Peyer's patch (tissue), 4 donors: ENCODE measurements around the gene CDH12. TPM values are rescaled to one million over a fixed set of nuclear protein-coding genes. Genes with fewer than 3 reads are reported as not detected.

Source experiments
- DNase-seq, 3 donors: peaks; one replicate each; pipeline ENCODE4 v3.0.0-alpha.2; 2017 to 2019
- H3K27ac ChIP-seq, 4 donors: fragments of 200-600 bp; sonication (generic); one replicate each; pipeline ENCODE4 v1.5.1; 2016 to 2019
- H3K27me3 ChIP-seq, 2 donors: fragments of 200-600 bp; sonication (generic); one replicate each; pipeline ENCODE4 v1.5.1; 2019
- H3K36me3 ChIP-seq, 3 donors: fragments of 200-600 bp; sonication (generic); one replicate each; pipeline ENCODE4 v1.5.1; 2016 to 2019
- H3K4me1 ChIP-seq, 4 donors: fragments of 200-600 bp; sonication (generic); one replicate each; pipeline ENCODE4 v1.5.1; 2016 to 2019
- H3K4me3 ChIP-seq, 4 donors: fragments of 200-600 bp; sonication (generic); 1 replicate in 3 of 4; 2 replicates in 1 of 4; pipeline ENCODE4 v1.5.1; 2016 to 2019; ENCODE audit warnings: mild to moderate bottlenecking in 1 of 4
- H3K9me3 ChIP-seq, 4 donors: fragments of 200-600 bp; sonication (generic); one replicate each; pipeline ENCODE4 v1.5.1; 2016 to 2019; ENCODE audit warnings: mild to moderate bottlenecking in 1 of 4
- CTCF ChIP-seq, 6 experiments: fragments of 450-650 bp in 4 of 6; fragments of 200-600 bp in 2 of 6; sonication (generic) in 1 of 6; IDR thresholded peaks; one replicate each; pipeline ENCODE4 v1.5.1; 2017 to 2019; ENCODE audit warnings: antibody characterized with exemption in 6 of 6, mild to moderate bottlenecking in 3 of 6, moderate library complexity in 1 of 6
- POLR2A ChIP-seq, 2 donors: fragments of 450-650 bp; IDR thresholded peaks; one replicate each; pipeline ENCODE4 v1.5.1; 2017; ENCODE audit warnings: antibody characterized with exemption in 2 of 2, mild to moderate bottlenecking in 2 of 2, moderate library complexity in 2 of 2
- total RNA-seq, 4 donors: library from RNA; depleted of rRNA; stranded (reverse); fragments of >200 nt; gene quantifications; one replicate each; pipeline ENCODE4 v1.1.0, GENCODE V29; 2016

CDH12 gene
- total RNA-seq, 4 donors from 2014 or later = not detected

GRCh38 chr5:21834863-21835262, 1018.3 kb downstream of the CDH12 start:
- Histone ChIP-seq H3K27ac (no peak overlapping the region), H3K36me3 (no peaks in the 10 kb centered on the region), H3K4me3 (no peak overlapping the region), H3K4me1 (no peaks in the 10 kb centered on the region), H3K27me3 (no peaks in the 10 kb centered on the region), H3K9me3 (no peaks in the 10 kb centered on the region)
- no peak for DNase-seq
- no peak for TF ChIP-seq POLR2A (IDR thresholded peaks at IDR 0.05)
- TF ChIP-seq CTCF (IDR thresholded peaks at IDR 0.05) = no peak

GRCh38 chr5:21831145-21831787, 1021.9 kb downstream of the CDH12 start:
- TF ChIP-seq CTCF (IDR thresholded peaks at IDR 0.05) = no peak
- TF ChIP-seq POLR2A (IDR thresholded peaks at IDR 0.05) = no peak
- Histone ChIP-seq H3K4me1 (no peaks in the 10 kb centered on the region), H3K9me3 (no peaks in the 10 kb centered on the region), H3K27me3 (no peaks in the 10 kb centered on the region), H3K36me3 (no peaks in the 10 kb centered on the region), H3K27ac (no peak overlapping the region), H3K4me3 (no peak overlapping the region)
- DNase-seq = no peak

- H3K4me1 ChIP-seq = no peaks in the 10 kb centered on the region
- no peaks in the 10 kb centered on the region for H3K27me3 ChIP-seq
- no peak overlapping the region for H3K4me3 ChIP-seq
- H3K27ac ChIP-seq = no peak overlapping the region
- no peaks in the 10 kb centered on the region for H3K36me3 ChIP-seq
- H3K9me3 ChIP-seq = no peaks in the 10 kb centered on the region
- TF ChIP-seq POLR2A (IDR thresholded peaks at IDR 0.05) (no peak), CTCF (IDR thresholded peaks at IDR 0.05) (no peak)
- no peak for DNase-seq
These were observed 1026.3 kb downstream of the CDH12 start for GRCh38 chr5:21826884-21827283.

GRCh38 chr5:21823588-21823987, 1029.6 kb downstream of the CDH12 start:
- no peak for DNase-seq
- no peaks in the 10 kb centered on the region for H3K27me3 ChIP-seq
- no peaks in the 10 kb centered on the region for H3K4me1 ChIP-seq
- H3K9me3 ChIP-seq = no peaks in the 10 kb centered on the region
- H3K36me3 ChIP-seq = no peaks in the 10 kb centered on the region
- TF ChIP-seq POLR2A (IDR thresholded peaks at IDR 0.05) (no peak), CTCF (IDR thresholded peaks at IDR 0.05) (no peak)
- H3K27ac ChIP-seq = no peak overlapping the region
- no peak overlapping the region for H3K4me3 ChIP-seq

- no peak for DNase-seq
- Histone ChIP-seq H3K36me3 (no peaks in the 10 kb centered on the region), H3K4me1 (no peaks in the 10 kb centered on the region), H3K9me3 (no peaks in the 10 kb centered on the region), H3K4me3 (no peak overlapping the region), H3K27ac (no peak overlapping the region), H3K27me3 (no peaks in the 10 kb centered on the region)
- no peak for TF ChIP-seq POLR2A (IDR thresholded peaks at IDR 0.05)
- TF ChIP-seq CTCF (IDR thresholded peaks at IDR 0.05) = no peak
These were observed 1030.0 kb downstream of the CDH12 start for GRCh38 chr5:21823076-21823574.
